ENCODE data around the gene SLC6A20.

SLC6A20 gene

DNA sequence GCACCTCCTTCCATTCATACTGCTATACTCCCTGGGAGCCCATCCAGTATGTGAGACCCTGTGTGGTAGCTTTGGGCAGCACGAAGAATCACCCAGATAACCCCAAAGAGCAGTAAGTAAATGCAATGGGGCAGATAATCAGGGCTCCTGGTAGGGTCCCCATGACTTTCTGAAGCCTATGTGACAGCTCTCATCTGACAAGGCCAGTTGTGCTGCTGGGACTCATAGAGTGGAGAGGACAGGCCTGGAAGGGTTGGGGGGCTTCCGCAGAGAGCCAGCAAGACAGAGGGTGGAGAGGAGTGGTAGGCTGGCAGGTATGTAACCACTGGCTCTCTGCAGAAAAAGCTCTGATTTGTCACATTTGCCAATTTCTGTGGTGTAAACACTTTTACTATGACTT is 3.2 kb upstream of the SLC6A20 start:
- DNase-seq: no peak

DNA sequence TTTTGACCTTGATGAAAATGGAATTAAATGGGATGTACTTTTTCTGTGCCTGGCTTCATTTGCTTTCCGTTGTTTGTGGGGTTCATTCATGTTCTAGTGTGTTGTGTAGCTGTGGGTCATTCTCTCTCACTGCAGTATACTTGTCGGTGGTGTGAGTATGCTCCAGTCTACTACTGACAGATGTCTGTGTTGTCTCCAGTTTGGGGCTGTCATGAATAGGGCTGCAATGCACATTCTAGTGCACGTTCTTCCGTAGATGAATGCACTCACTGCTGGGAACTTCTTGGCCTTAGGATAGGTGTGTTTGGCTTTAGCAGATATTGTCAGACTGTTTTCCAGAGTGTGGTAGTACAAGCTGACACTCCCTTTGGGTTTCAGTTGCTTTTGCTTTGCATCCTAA is 1.7 kb upstream of the SLC6A20 start:
- DNase-seq: no peak

DNA sequence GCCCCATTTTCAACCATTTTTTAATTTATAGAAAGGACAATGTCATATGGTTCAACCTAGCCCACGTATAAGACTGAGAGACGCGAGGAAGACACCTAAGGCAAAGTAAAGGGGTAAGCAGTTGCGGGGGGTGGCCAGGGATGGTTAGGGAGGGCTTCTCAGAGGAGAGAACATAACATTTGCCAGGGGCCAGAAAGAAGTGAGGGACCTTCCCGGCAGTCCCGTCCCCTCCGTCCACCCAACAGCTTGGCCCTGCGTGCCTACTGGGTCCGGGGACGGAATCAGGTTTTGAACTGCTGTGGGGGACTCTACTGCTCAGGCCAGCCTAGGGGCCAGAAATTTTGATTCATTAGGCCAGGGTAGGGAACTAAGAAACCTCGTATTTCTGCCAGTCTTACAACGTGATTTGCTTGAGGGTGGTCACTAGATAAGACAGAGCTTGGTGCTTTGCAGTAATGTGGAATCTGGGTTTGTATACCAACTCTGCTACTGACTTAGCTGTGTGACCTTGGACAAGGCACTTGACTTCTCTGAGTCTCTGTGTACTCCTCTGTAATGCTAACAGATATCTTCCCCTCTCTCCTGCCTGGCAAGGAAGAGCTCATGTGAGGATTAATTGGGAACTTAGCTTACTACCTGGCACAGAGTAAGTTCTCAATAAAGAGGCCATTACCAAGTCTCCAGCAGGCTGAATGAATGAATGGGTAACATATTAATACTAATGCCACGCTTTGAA is 734 bp upstream of the SLC6A20 start:
- DNase-seq: no peak

- no peak for DNase-seq
Observed at GRCh38 chr3:45795509-45795881, 841 bp downstream of the SLC6A20 start.

DNA sequence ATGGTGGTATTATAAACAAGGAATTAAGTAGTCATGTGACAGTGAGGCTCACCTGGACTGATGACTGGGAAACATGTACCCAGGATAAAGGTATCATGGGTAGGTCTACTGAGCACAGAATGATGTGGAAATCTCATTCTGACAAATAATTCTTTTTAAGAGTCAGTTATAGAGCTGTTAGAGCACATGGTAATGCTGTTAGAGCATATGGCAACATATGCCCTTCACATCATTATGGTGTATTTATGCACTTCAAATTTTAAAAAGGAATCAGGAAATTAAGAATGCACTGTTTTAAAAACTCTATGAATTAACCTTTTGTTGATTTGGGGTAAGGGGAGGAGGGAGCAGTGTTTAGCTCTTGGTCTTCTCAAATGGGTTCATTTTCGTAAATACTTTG is 1.7 kb downstream of the SLC6A20 start:
- DNase-seq: no peak

DNA sequence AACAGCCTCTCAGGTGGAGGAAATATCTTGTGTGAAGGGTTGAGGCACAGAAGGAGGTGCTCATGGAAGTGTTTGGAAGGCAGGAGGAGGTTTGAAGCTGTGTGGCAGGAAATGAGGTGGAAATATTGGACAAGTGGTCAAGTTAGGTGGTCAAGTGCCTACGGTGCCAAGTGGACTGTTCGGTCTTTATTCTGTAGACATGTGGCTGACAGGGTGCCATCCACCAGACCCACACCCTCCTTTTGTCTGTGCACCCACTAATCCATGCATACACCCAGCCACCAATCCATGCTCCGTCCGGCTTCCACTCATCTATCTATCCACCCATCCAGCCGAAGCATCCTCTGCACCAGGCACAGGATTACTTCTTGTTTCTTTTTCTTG is 2.2 kb downstream of the SLC6A20 start:
- DNase-seq: no peak

GRCh38 chr3:45793482-45794176 is 2.7 kb downstream of the SLC6A20 start:
- no peak for DNase-seq

GRCh38 chr3:45792516-45793172 is 3.7 kb downstream of the SLC6A20 start:
- no peak for DNase-seq

GRCh38 chr3:45792036-45792435 is 4.3 kb downstream of the SLC6A20 start:
- no peak for DNase-seq

DNA sequence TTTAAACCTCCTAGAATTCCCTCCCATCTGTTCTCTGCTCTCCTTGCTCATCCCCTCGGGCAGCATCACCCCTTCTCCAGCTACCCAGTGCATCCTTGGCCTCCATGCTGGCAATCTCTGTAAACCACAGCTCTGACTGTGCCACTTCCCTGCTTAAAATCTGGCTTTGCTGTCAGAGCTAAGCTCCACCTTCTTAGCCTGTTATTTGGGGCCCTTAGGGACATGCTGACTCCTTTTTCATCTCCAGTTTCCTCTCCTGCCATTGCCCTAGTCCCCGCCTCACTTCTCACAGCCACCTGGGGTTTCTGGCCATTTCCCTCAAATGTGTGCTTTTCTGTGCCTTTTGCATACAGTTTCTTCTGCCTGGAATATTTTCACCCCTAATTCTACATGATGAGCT is 5.7 kb downstream of the SLC6A20 start:
- no peak for DNase-seq

GRCh38 chr3:45789235-45789812 is 7.0 kb downstream of the SLC6A20 start:
- no peak for DNase-seq

DNA sequence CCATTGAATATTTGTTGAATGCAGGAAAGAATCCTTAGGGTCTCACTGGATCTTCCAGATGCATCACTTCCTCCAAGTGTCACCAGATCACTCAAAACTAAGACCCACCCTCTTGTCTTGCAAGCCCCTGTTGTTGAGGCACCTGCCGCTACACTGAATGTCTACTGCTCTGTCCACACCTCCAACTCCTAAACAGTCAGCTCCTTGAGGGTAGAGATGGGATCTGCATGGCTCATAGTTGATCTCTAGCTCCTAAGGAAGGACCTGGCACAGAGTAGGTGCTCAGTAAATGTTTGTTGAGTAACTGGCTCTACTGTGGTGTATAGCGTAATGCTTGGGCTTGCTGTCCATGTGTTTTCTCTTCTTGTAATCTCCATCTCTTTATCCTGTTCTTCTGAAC is 8.8 kb downstream of the SLC6A20 start:
- DNase-seq: no peak

GRCh38 chr3:45786801-45787495 is 9.4 kb downstream of the SLC6A20 start:
- no peak for DNase-seq

DNA sequence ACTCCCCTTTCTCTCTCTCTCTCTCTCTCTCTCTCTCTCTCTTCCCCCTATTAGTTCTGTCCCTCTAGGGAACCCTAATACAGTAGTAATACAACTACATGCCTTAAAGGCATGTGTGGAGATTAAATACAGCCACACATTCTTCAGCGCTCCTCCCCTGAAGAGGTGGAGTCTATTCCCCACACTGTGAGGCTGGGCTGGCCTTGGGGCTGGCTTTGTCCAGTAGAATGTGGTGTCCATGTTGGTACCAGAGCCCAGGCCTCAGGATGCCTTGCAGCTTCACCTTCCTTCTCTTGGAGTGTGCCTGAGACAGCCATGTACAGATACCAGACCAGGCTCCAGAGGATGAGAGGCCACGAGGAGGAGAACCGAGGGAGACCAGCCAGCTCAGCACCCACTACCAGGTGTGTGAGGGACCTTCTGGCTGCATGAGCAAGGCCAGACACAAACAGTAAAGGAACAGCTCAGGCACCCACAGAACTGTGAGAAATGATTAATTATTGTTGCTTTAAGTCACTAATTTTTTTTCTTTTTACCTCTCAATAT is 10.7 kb downstream of the SLC6A20 start:
- no peak for DNase-seq

- DNase-seq: no peak
Observed at GRCh38 chr3:45783667-45784066, 12.7 kb downstream of the SLC6A20 start.

GRCh38 chr3:45782381-45782780 is 14.0 kb downstream of the SLC6A20 start:
- DNase-seq: no peak

GRCh38 chr3:45781841-45782240 is 14.5 kb downstream of the SLC6A20 start:
- no peak for DNase-seq

DNA sequence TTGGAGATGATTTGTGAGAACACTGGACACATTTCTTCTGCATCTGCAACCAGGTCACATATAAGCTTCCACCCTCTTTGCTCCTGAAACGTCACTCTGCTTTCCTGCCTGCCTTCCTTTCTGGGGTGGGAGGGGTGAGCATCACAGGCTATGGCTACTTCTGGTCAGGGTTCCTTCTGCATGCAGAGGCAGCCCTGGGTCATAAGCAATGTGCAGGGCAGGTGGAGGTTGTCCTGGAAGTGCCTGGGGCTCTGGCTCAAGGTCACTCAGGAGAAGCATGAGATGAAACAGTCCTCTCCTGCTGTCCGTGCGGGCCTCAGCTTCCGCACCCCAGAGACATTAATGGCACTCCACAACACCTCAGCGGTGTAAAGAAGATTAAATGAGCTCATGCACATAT is 15.1 kb downstream of the SLC6A20 start:
- DNase-seq: no peak

DNA sequence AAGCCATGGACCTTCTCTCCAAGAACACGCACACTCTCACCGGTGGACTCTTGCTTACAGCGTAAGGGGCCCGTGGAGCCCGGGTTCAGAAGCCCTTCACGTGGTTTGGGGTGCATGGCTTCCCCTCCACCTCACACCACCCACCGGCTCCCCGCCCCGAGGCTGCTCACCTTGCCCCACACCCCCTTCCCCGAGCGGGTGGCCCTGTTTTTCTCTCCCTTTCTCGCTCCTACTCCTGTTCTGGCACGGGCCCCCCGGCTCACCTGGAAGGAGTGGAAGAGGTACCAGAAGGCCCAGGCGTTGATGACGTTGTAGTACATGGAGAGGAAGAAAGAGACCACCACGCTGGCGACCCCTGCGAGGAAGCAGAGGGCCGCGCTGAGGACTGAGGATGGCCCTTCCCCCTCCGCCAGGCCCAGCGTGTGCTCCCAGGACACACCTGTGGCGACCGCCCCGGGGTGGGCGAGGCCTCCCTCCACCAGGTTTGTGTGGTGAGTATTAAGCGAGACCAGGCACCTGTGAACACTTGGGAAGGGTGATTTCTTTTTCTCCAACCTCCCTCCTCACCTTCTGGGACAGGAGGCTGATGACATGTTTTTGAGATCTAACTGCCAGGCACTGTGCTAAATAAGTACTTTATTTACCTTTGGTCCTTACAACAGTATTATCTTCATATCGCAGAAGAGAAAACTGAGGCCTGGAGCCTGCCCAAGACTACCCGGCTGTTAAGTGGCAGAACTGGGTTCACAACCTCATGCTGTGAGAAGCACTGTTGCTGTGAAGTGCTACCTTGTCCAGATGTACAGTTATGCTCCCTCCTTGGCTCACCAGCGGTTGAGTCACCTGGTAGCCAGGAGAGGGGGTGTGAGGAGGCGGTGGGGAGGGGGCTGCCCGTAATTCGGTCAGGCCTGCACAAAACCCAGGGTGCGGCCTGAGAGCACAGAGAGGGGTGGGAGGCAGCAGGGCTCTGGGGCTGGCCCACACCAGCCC is 16.3 kb downstream of the SLC6A20 start:
- DNase-seq: no peak

GRCh38 chr3:45778761-45779201 is 17.6 kb downstream of the SLC6A20 start:
- no peak for DNase-seq

DNA sequence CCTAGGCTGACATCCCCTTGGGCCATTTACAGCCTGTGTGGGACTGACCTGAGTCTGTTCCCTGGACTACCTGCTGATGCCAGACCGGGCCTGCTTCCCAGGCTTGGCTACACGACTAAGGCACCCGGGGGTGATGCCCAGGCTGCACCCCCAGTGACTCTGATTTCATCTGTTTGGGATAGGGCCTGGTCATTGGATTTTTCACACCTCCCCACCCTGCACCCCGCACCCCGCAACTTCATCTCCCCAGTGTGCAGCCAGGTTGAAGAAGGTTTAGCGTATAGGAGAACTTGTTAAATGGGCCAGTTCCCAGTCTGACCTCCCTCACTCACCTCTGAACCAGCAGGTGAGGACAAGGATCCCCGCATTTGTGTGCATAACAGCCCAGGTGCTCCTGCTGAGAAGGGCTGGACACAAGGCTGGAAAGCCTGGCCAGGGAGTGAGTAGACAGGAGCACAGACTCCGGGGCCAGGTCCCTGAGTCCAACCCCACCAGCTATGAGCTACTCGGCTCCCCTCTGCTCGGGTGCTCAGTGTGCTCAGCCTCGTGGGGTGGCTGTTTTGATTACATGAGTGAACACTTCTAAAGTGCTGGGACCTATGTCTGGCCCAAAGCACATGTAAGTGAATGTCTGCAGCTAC is 18.5 kb downstream of the SLC6A20 start:
- DNase-seq: no peak

Measured in activated CD4-positive, CD25-positive, alpha-beta regulatory T cell (primary cell).